Type B pancreatic cell (in vitro differentiated cells): ENCODE measurements around the gene SUMO1. TPM values are rescaled to one million over a fixed set of nuclear protein-coding genes. Genes with fewer than 3 reads are reported as not detected.
A peak's percentile ranks its signal among the peaks of the same experiment; 100 is the strongest.

ENCODE experiments used
- DNase-seq: peaks from one replicate; pipeline ENCODE4 v3.0.0; 2021; ENCODE audit warnings: mixed read lengths; ENCODE audit not compliant: unreplicated experiment; ENCODE audit errors: extremely low spot score
- H3K27ac Mint-ChIP-seq: 2 replicates; pipeline ENCODE4 v1.8.0; 2021; ENCODE audit warnings: mild to moderate bottlenecking, mixed read lengths
- H3K27me3 Mint-ChIP-seq: 2 replicates; pipeline ENCODE4 v1.8.0; 2021; ENCODE audit warnings: mixed read lengths
- H3K36me3 Mint-ChIP-seq: 2 replicates; pipeline ENCODE4 v1.8.0; 2021; ENCODE audit warnings: mixed read lengths
- H3K4me1 Mint-ChIP-seq: one replicate; pipeline ENCODE4 v1.8.0; 2021; ENCODE audit warnings: mixed read lengths; ENCODE audit not compliant: unreplicated experiment
- H3K4me3 Mint-ChIP-seq: 2 replicates; pipeline ENCODE4 v1.8.0; 2021; ENCODE audit warnings: mild to moderate bottlenecking, mixed read lengths
- H3K9me3 Mint-ChIP-seq: 2 replicates; pipeline ENCODE4 v1.8.0; 2021; ENCODE audit warnings: mixed read lengths
- CTCF ChIP-seq: fragments of 200-600 bp; sonication (generic); conservative IDR thresholded peaks from 2 replicates; pipeline ENCODE4 v1.5.0; 2021; ENCODE audit warnings: antibody characterized with exemption, mild to moderate bottlenecking
- total RNA-seq: library from RNA; stranded (reverse); gene quantifications from 2 replicates; pipeline ENCODE4 v1.2.1, GENCODE V29; 2021; ENCODE audit warnings: low replicate concordance

Gene SUMO1
- total RNA-seq, 1 donor from 2014 or later = 119 TPM

GRCh38 chr2:202185156-202185555 is 53.2 kb downstream of the SUMO1 start:
- Mint-ChIP-seq H3K4me3 (no peak overlapping the region), H3K36me3 (no peaks in the 10 kb centered on the region), H3K9me3 (no peaks in the 10 kb centered on the region), H3K27ac (no peak overlapping the region), H3K27me3 (no peaks in the 10 kb centered on the region), H3K4me1 (peaks cover 11% of the 10 kb centered on the region)
- TF ChIP-seq CTCF = no peak
- no peak for DNase-seq

DNA sequence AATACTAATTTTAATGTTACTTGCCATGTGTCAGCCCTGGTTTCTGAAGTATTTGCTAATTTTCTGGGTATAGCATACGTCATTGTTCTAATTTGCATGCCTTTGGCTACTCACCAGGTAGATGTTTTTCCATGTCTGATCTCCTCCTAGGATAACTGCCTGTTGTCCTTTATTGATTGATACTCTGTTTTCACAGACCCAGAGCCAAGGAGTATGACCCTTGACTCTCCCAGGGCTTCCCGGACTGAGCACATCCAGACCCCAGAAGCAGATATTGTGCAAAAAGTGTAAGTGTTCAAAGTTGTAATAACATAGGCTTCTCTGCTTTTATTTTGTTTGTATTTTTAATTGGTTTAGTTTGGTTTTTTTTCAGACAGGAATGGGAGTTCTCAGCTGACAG is 53.8 kb downstream of the SUMO1 start:
- Mint-ChIP-seq H3K4me3 (no peak overlapping the region), H3K4me1 (peaks cover 11% of the 10 kb centered on the region), H3K36me3 (no peaks in the 10 kb centered on the region), H3K27ac (no peak overlapping the region), H3K9me3 (no peaks in the 10 kb centered on the region), H3K27me3 (no peaks in the 10 kb centered on the region)
- TF ChIP-seq CTCF = no peak
- no peak for DNase-seq

DNA sequence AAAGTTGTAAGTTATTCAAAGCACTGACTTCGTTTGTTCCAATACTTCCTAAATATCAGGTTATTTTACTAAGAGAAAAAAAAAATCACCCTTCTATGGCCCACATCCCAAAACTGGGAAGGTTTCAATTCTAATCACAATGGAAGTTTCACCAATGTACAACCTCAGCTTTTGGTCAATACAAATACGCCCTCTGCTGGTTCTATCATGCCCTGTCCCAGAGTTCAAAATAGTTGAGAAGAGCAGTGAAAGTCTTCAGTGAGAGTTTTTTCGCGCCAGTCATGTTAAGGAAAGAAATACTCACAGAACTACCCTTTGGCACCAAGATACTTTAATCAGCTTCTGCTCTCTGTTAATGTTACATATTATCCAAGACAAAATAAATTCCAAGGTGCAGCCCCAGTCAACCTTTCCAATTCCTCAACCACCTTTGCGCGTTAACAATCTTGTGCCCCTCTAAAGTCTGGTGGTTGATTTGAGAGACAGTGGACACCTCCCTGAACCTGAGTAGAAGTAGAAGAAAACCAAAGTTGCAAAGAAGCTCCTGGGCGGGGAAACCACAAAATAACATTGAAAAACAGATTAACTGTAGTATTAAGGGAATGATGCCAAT is 59.9 kb downstream of the SUMO1 start:
- no peak for DNase-seq
- peak; percentile 92 for TF ChIP-seq CTCF

DNA sequence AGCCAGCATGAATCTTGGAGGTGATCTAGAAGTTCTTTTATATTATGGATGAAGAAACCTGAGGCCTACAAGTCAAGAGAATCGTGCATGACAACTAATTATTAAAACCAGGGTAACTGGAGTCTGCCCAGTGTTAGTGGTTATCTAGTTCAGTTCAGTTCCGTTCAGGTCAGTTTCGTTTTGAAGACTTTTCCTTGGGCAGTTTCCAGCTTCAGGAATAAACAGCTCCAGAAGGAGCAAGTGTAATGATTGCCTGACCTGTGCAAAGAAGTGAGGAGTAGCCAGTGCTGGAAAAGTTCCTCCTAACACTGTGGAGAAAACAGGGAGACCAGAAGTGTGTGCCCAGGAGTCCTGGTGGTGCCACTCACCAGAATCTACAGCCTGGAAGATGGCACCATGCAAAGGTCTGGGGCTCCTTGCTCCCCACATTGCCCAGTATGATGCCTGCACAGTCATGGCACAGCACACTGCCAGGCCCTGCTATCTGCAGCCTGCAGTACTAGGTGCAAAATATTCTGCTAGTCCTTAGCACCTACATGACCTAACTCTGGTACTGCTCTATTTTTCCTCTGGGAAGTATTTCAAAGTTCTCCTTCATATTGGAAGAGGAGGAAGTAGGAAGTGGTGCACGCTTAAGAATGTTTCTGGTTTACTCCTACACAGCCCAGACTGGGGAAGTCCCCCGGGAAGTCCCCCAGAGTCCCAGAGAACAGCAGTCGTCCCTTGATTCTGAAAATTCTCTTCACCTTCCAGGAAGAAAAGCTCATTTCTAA is 65.8 kb downstream of the SUMO1 start:
- no peak overlapping the region for H3K27ac Mint-ChIP-seq
- H3K4me3 Mint-ChIP-seq = no peak overlapping the region
- TF ChIP-seq CTCF = no peak
- peaks cover 19% of the 10 kb centered on the region for H3K4me1 Mint-ChIP-seq
- H3K9me3 Mint-ChIP-seq = peaks cover 4% of the 10 kb centered on the region
- H3K36me3 Mint-ChIP-seq = peaks cover 4% of the 10 kb centered on the region
- H3K27me3 Mint-ChIP-seq = peaks cover 26% of the 10 kb centered on the region
- DNase-seq = no peak

More for the DNA sequence above, 59.9 kb downstream of the SUMO1 start:
- Mint-ChIP-seq H3K4me1 (no peaks in the 10 kb centered on the region), H3K9me3 (peaks cover 4% of the 10 kb centered on the region), H3K4me3 (no peak overlapping the region), H3K36me3 (peaks cover 4% of the 10 kb centered on the region), H3K27me3 (no peaks in the 10 kb centered on the region), H3K27ac (no peak overlapping the region)

DNA sequence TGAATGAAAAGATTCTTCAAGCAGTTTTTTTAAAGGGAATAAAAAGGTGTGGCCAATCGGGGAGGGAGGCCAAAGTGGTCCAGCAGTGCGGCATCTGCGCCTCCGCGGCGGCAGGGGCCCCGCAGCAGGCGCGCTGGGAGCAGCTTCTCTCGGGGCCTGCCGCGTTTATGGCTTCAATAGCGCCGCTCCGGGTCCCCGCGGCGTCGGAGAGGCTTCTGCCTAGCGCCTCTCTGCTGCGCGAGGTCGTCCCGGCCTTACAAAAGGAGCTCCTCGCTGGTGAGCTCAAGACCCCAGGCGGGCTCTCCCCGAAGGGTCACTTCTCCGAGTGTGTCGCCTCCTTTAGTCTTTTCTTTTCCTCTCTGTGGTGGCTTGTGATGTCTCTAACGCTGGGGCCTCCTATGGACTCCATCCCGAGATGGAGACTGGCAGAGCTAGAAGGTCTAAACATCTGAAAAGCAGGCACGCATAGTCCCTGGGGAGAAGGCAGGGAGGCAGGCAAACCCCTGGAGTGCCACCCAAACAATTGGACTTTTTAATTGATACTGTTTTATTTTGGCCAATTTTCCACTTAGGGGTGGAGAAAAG is 67.1 kb downstream of the SUMO1 start:
- peaks cover under 1% of the 10 kb centered on the region for H3K36me3 Mint-ChIP-seq
- peaks cover 1% of the 10 kb centered on the region for H3K9me3 Mint-ChIP-seq
- H3K4me3 Mint-ChIP-seq = peak overlapping the region; percentile 67
- H3K27ac Mint-ChIP-seq = no peak overlapping the region
- peaks cover 19% of the 10 kb centered on the region for H3K4me1 Mint-ChIP-seq
- H3K27me3 Mint-ChIP-seq = peaks cover 26% of the 10 kb centered on the region
- no peak for TF ChIP-seq CTCF
- no peak for DNase-seq
